Colon (tissue), 2 donors: ENCODE data around the gene ANO2.
"Not testable (repeated sequence)": the region's sequence is repeated elsewhere in the genome, so short reads cannot be mapped to it uniquely, and the experiment has no call there.

Source experiments
- FAIRE-seq: peaks from 2 replicates; lab custom pipeline; 2012; peaks lifted over from hg19 to GRCh38; lab: Jason Lieb, UNC
- donor health status: control.
- donor health status: control.

The ANO2 gene

DNA sequence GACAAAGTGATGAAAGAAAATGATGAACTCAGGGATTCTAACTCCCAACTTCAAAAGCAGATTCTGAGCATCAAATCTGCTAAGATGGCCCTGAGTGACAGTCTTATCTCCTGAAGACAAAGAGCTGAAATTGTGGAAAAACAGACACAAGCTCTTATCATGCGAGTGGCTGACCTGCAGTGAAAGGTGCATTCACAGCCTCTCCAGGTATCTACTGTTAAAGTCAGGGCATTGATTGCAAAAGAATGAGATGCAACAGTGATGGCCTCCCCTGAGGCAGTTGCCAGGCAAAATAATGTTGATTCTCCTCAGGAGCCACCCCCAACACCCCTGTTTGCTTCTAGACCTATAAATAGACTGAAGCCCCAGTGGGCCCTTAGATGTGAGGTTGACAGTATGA is 126.2 kb downstream of the ANO2 start:
- not testable (repeated sequence) for FAIRE-seq

- no peak for FAIRE-seq
Observed at GRCh38 chr12:5817246-5817645, 127.8 kb downstream of the ANO2 start.

- FAIRE-seq: no peak
Observed at GRCh38 chr12:5809586-5809985, 135.5 kb downstream of the ANO2 start.

- no peak for FAIRE-seq
Observed at GRCh38 chr12:5808981-5809380, 136.1 kb downstream of the ANO2 start.

GRCh38 chr12:5807514-5808219 is 137.4 kb downstream of the ANO2 start:
- FAIRE-seq: no peak

GRCh38 chr12:5807090-5807414 is 138.0 kb downstream of the ANO2 start:
- FAIRE-seq: no peak

- no peak for FAIRE-seq
Observed at GRCh38 chr12:5806371-5807089, 138.5 kb downstream of the ANO2 start.

DNA sequence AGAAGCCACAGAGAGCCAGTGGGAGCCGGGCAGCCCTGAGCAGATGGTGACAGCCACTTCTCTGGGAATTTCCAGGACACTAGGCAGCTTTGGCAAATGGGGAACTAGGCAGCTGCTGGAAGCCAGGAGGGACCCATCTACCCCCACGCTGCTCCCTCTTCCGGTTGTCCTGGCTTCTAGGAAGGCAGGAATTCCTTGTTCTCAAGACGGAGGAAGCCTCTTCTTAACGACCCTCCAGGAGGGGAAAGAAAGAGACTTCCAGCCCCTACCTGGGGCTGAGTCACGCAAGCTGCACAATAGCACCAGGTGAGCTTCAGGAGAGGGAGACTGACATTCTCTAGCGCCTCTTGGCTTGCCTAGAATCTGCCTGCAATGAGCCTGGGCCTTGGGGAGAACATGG is 141.5 kb downstream of the ANO2 start:
- no peak for FAIRE-seq

GRCh38 chr12:5798242-5799015 is 146.6 kb downstream of the ANO2 start:
- no peak for FAIRE-seq

GRCh38 chr12:5797661-5798060 is 147.4 kb downstream of the ANO2 start:
- FAIRE-seq: no peak

DNA sequence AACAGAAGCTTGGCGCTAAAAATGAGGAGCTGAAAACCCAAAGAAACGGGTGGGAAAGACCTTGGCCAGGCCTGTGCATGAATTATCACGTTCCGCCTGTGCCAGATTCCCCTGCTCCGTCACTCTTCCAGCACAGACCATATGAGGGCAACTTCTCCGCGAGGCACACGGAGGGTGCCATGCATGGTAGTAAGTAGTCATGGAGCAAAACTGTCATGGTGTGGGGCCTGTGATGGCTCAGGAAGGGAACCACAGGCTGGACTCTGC is 148.2 kb downstream of the ANO2 start:
- FAIRE-seq: no peak

DNA sequence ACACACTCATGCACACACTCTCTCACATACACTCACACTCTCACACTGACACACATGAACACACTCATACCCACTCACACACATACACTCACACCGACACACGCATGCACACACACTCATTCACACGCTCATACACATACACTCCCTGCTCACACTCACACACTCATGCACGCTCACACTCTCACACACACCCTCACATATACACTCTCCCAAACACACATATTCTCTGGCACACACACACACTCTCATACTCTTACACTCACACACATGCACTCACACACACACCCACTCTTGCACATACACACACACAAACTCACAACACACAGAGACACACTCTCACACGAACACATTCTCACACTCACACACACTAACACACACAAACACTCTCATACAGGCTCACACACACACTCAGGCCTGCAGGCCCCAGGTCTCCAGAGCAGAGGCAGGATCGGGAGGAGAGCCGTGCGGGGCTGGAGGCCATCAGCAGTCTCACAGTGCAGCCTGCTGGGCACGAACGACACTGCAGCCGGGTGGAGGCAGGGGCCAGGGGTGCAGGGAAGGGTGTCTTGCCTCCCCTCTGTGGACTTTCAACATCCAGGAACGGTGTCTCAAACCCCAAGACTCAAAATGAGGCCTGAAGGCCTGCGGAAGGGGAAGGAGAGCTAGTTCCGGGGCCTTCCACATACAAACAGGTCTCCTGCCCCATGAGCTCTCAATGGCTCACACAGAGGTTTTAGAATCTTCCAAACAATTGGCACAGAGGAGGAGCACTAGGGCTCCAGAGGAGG is 148.7 kb downstream of the ANO2 start:
- no peak for FAIRE-seq

GRCh38 chr12:5794156-5794555 is 150.9 kb downstream of the ANO2 start:
- no peak for FAIRE-seq

- no peak for FAIRE-seq
Observed at GRCh38 chr12:5792343-5792742, 152.7 kb downstream of the ANO2 start.

- no peak for FAIRE-seq
Observed at GRCh38 chr12:5789469-5789968, 155.5 kb downstream of the ANO2 start.

DNA sequence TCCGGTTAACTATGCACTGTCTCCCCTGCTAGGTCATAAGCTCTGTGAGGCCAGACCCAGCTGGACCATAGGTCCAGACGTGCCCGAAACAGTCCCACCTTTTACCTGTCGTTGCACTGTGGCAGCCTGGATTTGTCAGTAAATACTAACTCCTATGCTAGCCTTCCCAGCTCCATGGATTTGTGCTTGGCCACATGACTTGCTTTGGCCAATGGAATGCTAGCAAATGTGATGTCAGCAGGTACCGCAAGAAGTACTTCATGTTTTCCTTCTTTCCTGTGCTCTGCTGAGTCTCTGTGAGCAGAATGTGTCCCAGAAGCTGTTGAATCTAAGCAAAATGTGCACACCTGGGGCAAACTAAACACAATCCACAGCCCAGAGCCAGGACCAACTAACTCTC is 157.2 kb downstream of the ANO2 start:
- FAIRE-seq: no peak

DNA sequence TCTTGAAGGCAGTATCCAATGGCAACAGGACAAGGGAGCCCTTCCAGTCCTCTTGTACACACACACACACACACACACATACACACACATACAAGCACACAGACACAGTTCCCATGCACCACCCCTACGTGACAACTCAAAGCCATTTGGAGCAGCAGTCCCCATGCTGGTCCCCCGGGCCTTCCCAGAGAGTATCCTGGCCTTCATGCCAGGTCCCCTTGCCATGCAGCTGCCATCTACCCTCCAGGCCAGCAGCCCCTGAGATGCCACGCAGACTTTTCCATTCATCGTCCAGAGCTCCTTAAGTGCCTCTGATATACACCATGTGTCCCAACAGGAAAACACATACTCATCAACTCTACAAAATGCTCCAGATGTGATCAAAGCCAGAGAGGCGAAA is 159.5 kb downstream of the ANO2 start:
- FAIRE-seq: no peak

- no peak for FAIRE-seq
Observed at GRCh38 chr12:5784462-5785130, 160.5 kb downstream of the ANO2 start.

- no peak for FAIRE-seq
Observed at GRCh38 chr12:5783289-5783920, 161.7 kb downstream of the ANO2 start.

- FAIRE-seq: no peak
Observed at GRCh38 chr12:5780536-5780935, 164.5 kb downstream of the ANO2 start.

DNA sequence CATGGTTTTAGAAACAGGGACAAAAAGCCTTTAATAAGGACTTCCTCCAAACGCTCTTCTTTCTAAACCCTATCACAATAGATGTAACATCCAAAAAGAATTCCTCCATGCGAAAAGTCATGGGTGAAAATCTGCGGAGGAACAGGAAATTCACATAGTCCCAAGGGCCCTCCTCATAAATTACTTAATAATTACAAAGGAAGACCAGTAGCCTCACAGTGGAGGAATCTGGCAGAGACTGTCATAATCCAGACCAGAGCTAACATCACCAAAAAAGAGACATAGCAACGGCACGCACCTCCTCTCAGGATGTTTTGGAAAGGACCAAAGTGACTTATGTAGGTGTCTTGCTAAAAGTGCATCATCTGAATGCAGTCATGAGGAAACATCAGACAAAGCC is 165.7 kb downstream of the ANO2 start:
- no peak for FAIRE-seq

GRCh38 chr12:5778821-5779220 is 166.2 kb downstream of the ANO2 start:
- FAIRE-seq: no peak
